ENCODE data around the gene LSS. TPM values are rescaled to one million over a fixed set of nuclear protein-coding genes. Genes with fewer than 3 reads are reported as not detected.

LSS gene
- total and polyA plus RNA-seq, 2 of the 4 experiments (the other 2 are of a cell fraction): 43.4 to 58.1 TPM

DNA sequence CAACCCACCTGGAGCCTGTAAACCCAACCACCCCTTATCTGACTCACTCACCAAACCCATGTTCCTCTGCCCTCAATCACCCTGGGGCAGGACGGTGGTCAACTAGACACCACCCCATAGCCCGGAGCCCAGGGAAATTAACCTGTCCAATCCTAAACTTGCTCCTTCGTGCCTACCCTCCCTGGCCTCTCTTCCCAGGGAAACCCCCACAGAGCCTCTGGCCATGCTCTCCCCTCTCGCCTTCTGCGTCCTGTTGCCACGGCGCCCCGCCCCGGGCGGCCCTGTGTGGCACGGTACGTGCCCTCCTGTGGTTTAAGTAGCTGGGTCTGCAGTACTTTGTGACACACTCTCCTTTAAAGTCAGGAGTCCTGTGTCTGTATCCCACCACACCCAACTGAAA lies 69.2 kb downstream of the LSS start:
- H2BK20ac ChIP-seq (ENCODE audit: low read depth, low read length): no peak overlapping the region
- TF ChIP-seq, protein P1, sequence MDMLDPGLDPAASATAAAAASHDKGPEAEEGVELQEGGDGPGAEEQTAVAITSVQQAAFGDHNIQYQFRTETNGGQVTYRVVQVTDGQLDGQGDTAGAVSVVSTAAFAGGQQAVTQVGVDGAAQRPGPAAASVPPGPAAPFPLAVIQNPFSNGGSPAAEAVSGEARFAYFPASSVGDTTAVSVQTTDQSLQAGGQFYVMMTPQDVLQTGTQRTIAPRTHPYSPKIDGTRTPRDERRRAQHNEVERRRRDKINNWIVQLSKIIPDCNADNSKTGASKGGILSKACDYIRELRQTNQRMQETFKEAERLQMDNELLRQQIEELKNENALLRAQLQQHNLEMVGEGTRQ (IDR thresholded peaks at IDR 0.05; ENCODE audit: low read depth, low read length): no peak
- no peak for TF ChIP-seq BHLHE40 (IDR thresholded peaks at IDR 0.05; ENCODE audit: low read depth, low read length)
- TF ChIP-seq FOS (IDR thresholded peaks at IDR 0.05; ENCODE audit: low read depth, low read length): no peak
- TF ChIP-seq SMC3 (IDR thresholded peaks at IDR 0.05; ENCODE audit: low read depth, low read length): no peak
- no peak overlapping the region for H3K14ac ChIP-seq (replicated peaks; ENCODE audit: low read depth, low read length)
- H3K27me3 ChIP-seq (ENCODE audit: control insufficient read depth, insufficient read depth, low read length): no peaks in the 10 kb centered on the region
- DNase-seq (no peak), ATAC-seq (ENCODE audit: low read depth) (no peak)
- no peak overlapping the region for H3K9ac ChIP-seq (ENCODE audit: low read depth, low read length)
- no peak overlapping the region for H2BK15ac ChIP-seq (ENCODE audit: low read depth, low read length)
- no peak overlapping the region for H2AK5ac ChIP-seq (ENCODE audit: low read depth, low read length)
- H3K36me3 ChIP-seq (ENCODE audit: control insufficient read depth, insufficient read depth, low read length): peaks cover 5% of the 10 kb centered on the region
- CTCF ChIA-PET: no interaction called here
- WGBS, 2 experiments (ENCODE audit: extremely low coverage in 2 of 2, insufficient read length in 1 of 2): 93% methylated on average over 11 of the region's 12 CpGs; no CpG with 5 or more reads in 1 of the 2 experiments
- H4K91ac ChIP-seq (ENCODE audit: insufficient read depth, low read depth, low read length): no peak overlapping the region
- H3K79me1 ChIP-seq (ENCODE audit: low read depth in 1 of 2, low read length in 2 of 2): no peaks in the 10 kb centered on the region
- no peaks in the 10 kb centered on the region for H3K4me1 ChIP-seq (ENCODE audit: control insufficient read depth, insufficient read depth, low read length)
- in situ Hi-C loops (cut with MboI; ENCODE audit: low sequenced_read_pairs): no loop called here
- no peak overlapping the region for H3K18ac ChIP-seq (ENCODE audit: low read depth, low read length)
- H4K20me1 ChIP-seq (ENCODE audit: insufficient read depth, low read length): no peaks in the 10 kb centered on the region
- no peak overlapping the region for H3K27ac ChIP-seq (ENCODE audit: insufficient read depth, low read length)
- no peak overlapping the region for H2BK120ac ChIP-seq (ENCODE audit: low read depth, low read length)
- H3K9me3 ChIP-seq (ENCODE audit: control insufficient read depth, insufficient read depth, low read length): peaks cover 2% of the 10 kb centered on the region; the same call in 1 of the 2 replicates
- dilution Hi-C loops (cut with HindIII; ENCODE audit: low sequenced_read_pairs, unreplicated experiment): no loop called here
- H2AK9ac ChIP-seq (replicated peaks; ENCODE audit: low read depth, low read length, poor library complexity): no peak overlapping the region
- H2BK5ac ChIP-seq (ENCODE audit: low read depth, low read length, poor library complexity, severe bottlenecking): no peak overlapping the region
- 0 out of 2 replicates have a peak, but pooled peaks cover 3% of the 10 kb centered on the region for H3K9me1 ChIP-seq (ENCODE audit: insufficient read depth, low read length)
- no peak overlapping the region for H2AFZ ChIP-seq (replicated peaks; ENCODE audit: low read length, poor library complexity)
- H4K8ac ChIP-seq (ENCODE audit: low read depth in 2 of 2, low read length in 2 of 2): no peak overlapping the region
- no peak overlapping the region for H3K4me3 ChIP-seq (ENCODE audit: insufficient read depth, low read depth, low read length)
- intact Hi-C loops (cut with micrococcal nuclease): no loop called here
- H3K56ac ChIP-seq (ENCODE audit: extremely low read depth, insufficient read depth, low read length): no peak overlapping the region
- H4K5ac ChIP-seq (ENCODE audit: low read depth, low read length): no peak overlapping the region
- no peak overlapping the region for H3K4ac ChIP-seq (ENCODE audit: low read depth, low read length)
- no TSS peak for BruUV-seq (replicated peaks)
- no peak overlapping the region for H3K23ac ChIP-seq (ENCODE audit: low read depth, low read length)
- H3K4me2 ChIP-seq (ENCODE audit: low read depth, low read length): no peak overlapping the region
- POLR2A ChIA-PET (ENCODE audit: unreplicated experiment): no interaction called here
